HCT116 (cell line): Measurements from ENCODE around the gene MEI1. TPM values are rescaled to one million over a fixed set of nuclear protein-coding genes. Genes with fewer than 3 reads are reported as not detected.

ENCODE experiments used
- ATAC-seq: fragments of 200-7000 bp; cut with Tn5 transposase; 2 replicates; pipeline ENCODE4 v1.9.1; 2020; ENCODE audit warnings: mild to moderate bottlenecking, moderate library complexity
- BruUV-seq: library from RNA; stranded (reverse); fragments of 400-500 nt; replicated peaks from 2 replicates; lab custom pipeline; 2021; lab: Mats Ljungman, UMichigan
- CTCF ChIA-PET: fragments of 300-600 bp; sonication (Branson Sonifier 250); formaldehyde crosslinking; loops from one replicate; lab custom pipeline; 2021; ENCODE audit warnings: antibody characterized with exemption; lab: Charles Lee
- POLR2A ChIA-PET: fragments of 300-600, 350-600 bp; sonication (Branson Sonifier 250); formaldehyde crosslinking; loops from one replicate; lab custom pipeline; 2021; ENCODE audit warnings: antibody characterized with exemption; lab: Charles Lee
- RAD21 ChIA-PET, 2 experiments: fragments of 300-600 bp; sonication (Branson Sonifier 250); formaldehyde crosslinking; loops; one replicate each; lab custom pipeline; 2023; ENCODE audit warnings: low total read pairs in 2 of 2; ENCODE audit not compliant: uncharacterized antibody in 2 of 2, unreplicated experiment in 2 of 2, low non-redundant PET in 1 of 2; lab: Charles Lee
- DNase-seq: peaks from one replicate; pipeline ENCODE4 v3.0.0-alpha.2; 2010; ENCODE audit warnings: low read depth, low spot score
- H2AFZ ChIP-seq: fragments of 200-600 bp; shearing (Covaris generic), sonication (generic); 2 replicates; pipeline ENCODE4 v1.6.1; 2017; ENCODE audit warnings: low read depth, mixed run types, mixed read lengths, antibody characterized with exemption, low read length; ENCODE audit not compliant: poor library complexity, severe bottlenecking
- H3K27ac ChIP-seq: 2 replicates; pipeline ENCODE4 v1.5.1; 2012; ENCODE audit warnings: low read depth, low read length
- H3K27me3 ChIP-seq: fragments of 200-600 bp; sonication (generic); 2 replicates; pipeline ENCODE4 v1.6.1; 2016; ENCODE audit warnings: mixed run types, low read length, mixed read lengths; ENCODE audit not compliant: insufficient read depth
- H3K36me3 ChIP-seq, 2 experiments: fragments of 200-500 bp in 1 of 2; fragments of 200-600 bp in 1 of 2; sonication (Bioruptor generic) in 1 of 2; sonication (generic) in 1 of 2; 2 replicates each; pipeline versions ENCODE4 v1.5.1 to v1.6.1; 2014 to 2016; ENCODE audit warnings: low read length in 2 of 2, inconsistent platforms in 1 of 2, mixed read lengths in 1 of 2, mixed run types in 1 of 2; ENCODE audit not compliant: insufficient read depth in 2 of 2, control insufficient read depth in 1 of 2
- H3K4me1 ChIP-seq, 2 experiments: fragments of 200-600 bp in 1 of 2; sonication (generic) in 1 of 2; 2 replicates each; pipeline versions ENCODE4 v1.5.1 to v1.6.1; 2012 to 2017; ENCODE audit warnings: low read length in 2 of 2, inconsistent platforms in 1 of 2, mild to moderate bottlenecking in 1 of 2, mixed read lengths in 1 of 2, mixed run types in 1 of 2, moderate library complexity in 1 of 2; ENCODE audit not compliant: insufficient read depth in 2 of 2, control insufficient read depth in 1 of 2
- H3K4me2 ChIP-seq: fragments of 200-600 bp; sonication (generic); 2 replicates; pipeline ENCODE4 v1.6.1; 2017; ENCODE audit warnings: mixed run types, low read length, mixed read lengths
- H3K4me3 ChIP-seq, 2 experiments: fragments of 200-600 bp in 1 of 2; sonication (generic) in 1 of 2; replicated peaks in 1 of 2; 2 replicates each; pipeline ENCODE4 v1.5.1; 2011 to 2016; ENCODE audit warnings: low read length in 2 of 2, control low read depth in 1 of 2, low read depth in 1 of 2, mild to moderate bottlenecking in 1 of 2, mixed read lengths in 1 of 2, mixed run types in 1 of 2
- H3K79me2 ChIP-seq: fragments of 200-600 bp; sonication (generic); 2 replicates; pipeline ENCODE4 v1.6.1; 2017; ENCODE audit warnings: mild to moderate bottlenecking, mixed run types, low read length, moderate library complexity, mixed read lengths; ENCODE audit not compliant: insufficient read depth
- H3K9ac ChIP-seq: fragments of 200-600 bp; sonication (generic); 2 replicates; pipeline ENCODE4 v1.6.1; 2016; ENCODE audit warnings: low read length, mixed read lengths
- H3K9me2 ChIP-seq: fragments of 200-600 bp; sonication (generic), shearing (Covaris generic); 2 replicates; pipeline ENCODE4 v1.6.1; 2017; ENCODE audit warnings: mixed run types, mild to moderate bottlenecking, moderate library complexity; ENCODE audit not compliant: insufficient read depth
- H3K9me3 ChIP-seq, 2 experiments: fragments of 200-500 bp in 1 of 2; fragments of 200-600 bp in 1 of 2; sonication (Bioruptor generic) in 1 of 2; sonication (generic) in 1 of 2; 2 replicates each; pipeline ENCODE4 v1.6.1; 2014 to 2017; ENCODE audit warnings: low read length in 2 of 2, mixed read lengths in 2 of 2, inconsistent platforms in 1 of 2, low read depth in 1 of 2, mild to moderate bottlenecking in 1 of 2, mixed run types in 1 of 2, moderate library complexity in 1 of 2; ENCODE audit not compliant: control insufficient read depth in 1 of 2, insufficient read depth in 1 of 2
- H4K20me1 ChIP-seq: fragments of 200-600 bp; sonication (generic), shearing (Covaris generic); 2 replicates; pipeline ENCODE4 v1.6.1; 2017; ENCODE audit warnings: mixed run types, mild to moderate bottlenecking, moderate library complexity; ENCODE audit not compliant: insufficient read depth
- CBX3 ChIP-seq: IDR thresholded peaks from 2 replicates; pipeline ENCODE4 v1.6.1; 2012; ENCODE audit warnings: low read depth
- CEBPB ChIP-seq: IDR thresholded peaks from 2 replicates; pipeline ENCODE4 v1.6.1; 2012; ENCODE audit warnings: low read depth
- CTCF ChIP-seq, 3 experiments: fragments of 200-600 bp in 1 of 3; sonication (generic) in 1 of 3; IDR thresholded peaks in 2 of 3; conservative IDR thresholded peaks in 1 of 3; 2 replicates each; pipeline ENCODE4 v1.5.1; 2012 to 2017; ENCODE audit warnings: low read depth in 2 of 3, low read length in 2 of 3, antibody characterized with exemption in 1 of 3, borderline replicate concordance in 1 of 3, control low read depth in 1 of 3, mild to moderate bottlenecking in 1 of 3, mixed read lengths in 1 of 3, mixed run types in 1 of 3, moderate library complexity in 1 of 3; ENCODE audit not compliant: insufficient read depth in 1 of 3
- ELF1 ChIP-seq: IDR thresholded peaks from 2 replicates; pipeline ENCODE4 v1.6.1; 2012; ENCODE audit warnings: low read depth, borderline replicate concordance
- EZH2 ChIP-seq: fragments of 200-600 bp; sonication (generic); IDR thresholded peaks from 2 replicates; pipeline ENCODE4 v1.6.1; 2017; ENCODE audit warnings: antibody characterized with exemption, mixed run types
- EZH2phosphoT487 ChIP-seq: fragments of 200-600 bp; IDR thresholded peaks from 2 replicates; pipeline ENCODE4 v1.6.1; 2018; ENCODE audit warnings: antibody characterized with exemption, borderline replicate concordance
- FOSL1 ChIP-seq: IDR thresholded peaks from 2 replicates; pipeline ENCODE4 v1.6.1; 2012; ENCODE audit warnings: low read depth
- JUND ChIP-seq: IDR thresholded peaks from 2 replicates; pipeline ENCODE4 v1.6.1; 2012
- POLR2AphosphoS5 ChIP-seq: IDR thresholded peaks from 2 replicates; pipeline ENCODE4 v1.6.1; 2011; ENCODE audit warnings: mild to moderate bottlenecking, low read depth, low read length, moderate library complexity
- RAD21 ChIP-seq: IDR thresholded peaks from 2 replicates; pipeline ENCODE4 v1.6.1; 2012; ENCODE audit warnings: low read depth, mild to moderate bottlenecking
- SP1 ChIP-seq: IDR thresholded peaks from 2 replicates; pipeline ENCODE4 v1.6.1; 2012; ENCODE audit warnings: low read depth
- SRF ChIP-seq: IDR thresholded peaks from 2 replicates; pipeline ENCODE4 v1.6.1; 2012; ENCODE audit warnings: low read depth
- TCF7L2 ChIP-seq: IDR thresholded peaks from 2 replicates; pipeline ENCODE4 v1.7.0; 2011; ENCODE audit warnings: borderline replicate concordance, inconsistent platforms; ENCODE audit not compliant: insufficient read depth, insufficient read length; ENCODE audit errors: extremely low read depth
- YY1 ChIP-seq: IDR thresholded peaks from 2 replicates; pipeline ENCODE4 v1.6.1; 2011; ENCODE audit warnings: low read length, low read depth, moderate library complexity, mild to moderate bottlenecking; ENCODE audit not compliant: insufficient replicate concordance; ENCODE audit errors: extremely low read depth
- ZFX ChIP-seq: fragments of 450-650 bp; IDR thresholded peaks from 2 replicates; pipeline ENCODE4 v1.6.1; 2017
- intact Hi-C: fragments of 100-400 bp; cut with micrococcal nuclease; formaldehyde crosslinking; loops from 2 replicates; pipeline ENCODE4 v1.10.0; 2022
- total RNA-seq: library from RNA; stranded (reverse); gene quantifications from one replicate; pipeline ENCODE4 v1.2.1, GENCODE V29; 2021; ENCODE audit not compliant: unreplicated experiment
- TF ChIP-seq, protein P1 (sequence below): IDR thresholded peaks from 2 replicates; pipeline ENCODE4 v1.6.1; 2012
- TF ChIP-seq, protein P2 (sequence below): IDR thresholded peaks from 2 replicates; pipeline ENCODE4 v1.6.1; 2012

MEI1 gene
- total RNA-seq, 1 experiment from 2014 or later = 0.64 TPM

DNA sequence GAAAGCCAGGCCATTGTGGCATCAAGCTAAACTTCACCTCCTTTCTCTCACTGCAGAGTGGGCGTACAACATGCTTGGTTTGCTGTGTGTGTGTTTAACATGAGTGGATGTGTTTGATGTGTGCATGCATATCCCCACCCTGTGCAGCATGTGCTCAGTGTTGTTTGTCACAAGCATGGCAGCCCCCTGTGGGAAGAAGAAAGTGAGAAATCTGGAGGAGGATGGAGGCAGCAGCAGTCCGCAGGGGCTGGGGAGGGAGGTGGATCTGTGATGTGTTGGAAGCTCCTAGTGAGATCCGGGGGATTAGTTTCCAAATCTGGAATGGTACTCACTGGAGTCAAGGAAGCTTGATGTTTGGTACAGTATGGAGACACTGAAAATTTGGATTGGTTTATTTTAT, 77.1 kb downstream of the MEI1 start:
- BruUV-seq = no TSS peak
- H3K9me2 ChIP-seq = 0 out of 2 replicates have a peak, but pooled peaks cover 2% of the 10 kb centered on the region
- H4K20me1 ChIP-seq = no peaks in the 10 kb centered on the region
- TF ChIP-seq ELF1 (no peak), CTCF (IDR thresholded peaks at IDR 0.05 in 2 of 3, conservative IDR thresholded peaks at IDR 0.05 in 1 of 3; ENCODE audit: borderline replicate concordance in 1 of 3, insufficient read depth in 1 of 3, low read depth in 2 of 3, low read length in 2 of 3) (no peak), FOSL1 (no peak), TCF7L2 (no peak), POLR2AphosphoS5 (no peak), CBX3 (no peak), SP1 (no peak), EZH2 (no peak), YY1 (no peak), SRF (no peak), ZFX (no peak), EZH2phosphoT487 (no peak), JUND (no peak), CEBPB (no peak), RAD21 (no peak)
- TF ChIP-seq, protein P1, sequence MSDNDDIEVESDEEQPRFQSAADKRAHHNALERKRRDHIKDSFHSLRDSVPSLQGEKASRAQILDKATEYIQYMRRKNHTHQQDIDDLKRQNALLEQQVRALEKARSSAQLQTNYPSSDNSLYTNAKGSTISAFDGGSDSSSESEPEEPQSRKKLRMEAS = no peak
- TF ChIP-seq, protein P2, sequence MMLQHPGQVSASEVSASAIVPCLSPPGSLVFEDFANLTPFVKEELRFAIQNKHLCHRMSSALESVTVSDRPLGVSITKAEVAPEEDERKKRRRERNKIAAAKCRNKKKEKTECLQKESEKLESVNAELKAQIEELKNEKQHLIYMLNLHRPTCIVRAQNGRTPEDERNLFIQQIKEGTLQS = no peak
- H3K36me3 ChIP-seq = no peaks in the 10 kb centered on the region
- H3K27ac ChIP-seq = no peak overlapping the region
- POLR2A ChIA-PET = no interaction called here
- H3K4me2 ChIP-seq = no peak overlapping the region; the same call in 1 of the 2 replicates
- no peak overlapping the region for H3K4me3 ChIP-seq
- no peaks in the 10 kb centered on the region for H3K9me3 ChIP-seq
- H3K9ac ChIP-seq = no peak overlapping the region
- intact Hi-C loops = no loop called here
- DNase-seq = no peak
- H2AFZ ChIP-seq = no peak overlapping the region
- no peaks in the 10 kb centered on the region for H3K27me3 ChIP-seq
- no peak for ATAC-seq
- peaks cover 7 to 28% of the 10 kb centered on the region in 2 experiments for H3K4me1 ChIP-seq
- CTCF ChIA-PET = interaction anchor here (1.0 to 1.4 kb wide), 2 partner anchors 14 to 30 kb away, joined by 4 to 5 read pairs; no protein-coding TSS in a partner anchor
- RAD21 ChIA-PET = no interaction called here
- no peaks in the 10 kb centered on the region for H3K79me2 ChIP-seq
